Measurements from ENCODE around the gene NT5C3A.
"Not testable (repeated sequence)": the region's sequence is repeated elsewhere in the genome, so short reads cannot be mapped to it uniquely, and the experiment has no call there.

The NT5C3A gene

GRCh38 chr7:32966489-32967267 lies 95.9 kb downstream of the NT5C3A start:
- DNase-seq = not testable (repeated sequence)

- DNase-seq = not testable (repeated sequence)
These were observed 98.0 kb downstream of the NT5C3A start for GRCh38 chr7:32964461-32965159.

Data from activated CD4-positive, alpha-beta T cell treated with anti-CD3 and anti-CD28 coated beads, Interleukin-2, amount 50 U/mL, for 1 hour (primary cell).